NCI-H1694 (cell line): ENCODE results near the gene RSPH1.

ENCODE experiments used
- DNase-seq: peaks from one replicate; lab custom pipeline; 2025; lab: John Stamatoyannopoulos, UW

Gene RSPH1

DNA sequence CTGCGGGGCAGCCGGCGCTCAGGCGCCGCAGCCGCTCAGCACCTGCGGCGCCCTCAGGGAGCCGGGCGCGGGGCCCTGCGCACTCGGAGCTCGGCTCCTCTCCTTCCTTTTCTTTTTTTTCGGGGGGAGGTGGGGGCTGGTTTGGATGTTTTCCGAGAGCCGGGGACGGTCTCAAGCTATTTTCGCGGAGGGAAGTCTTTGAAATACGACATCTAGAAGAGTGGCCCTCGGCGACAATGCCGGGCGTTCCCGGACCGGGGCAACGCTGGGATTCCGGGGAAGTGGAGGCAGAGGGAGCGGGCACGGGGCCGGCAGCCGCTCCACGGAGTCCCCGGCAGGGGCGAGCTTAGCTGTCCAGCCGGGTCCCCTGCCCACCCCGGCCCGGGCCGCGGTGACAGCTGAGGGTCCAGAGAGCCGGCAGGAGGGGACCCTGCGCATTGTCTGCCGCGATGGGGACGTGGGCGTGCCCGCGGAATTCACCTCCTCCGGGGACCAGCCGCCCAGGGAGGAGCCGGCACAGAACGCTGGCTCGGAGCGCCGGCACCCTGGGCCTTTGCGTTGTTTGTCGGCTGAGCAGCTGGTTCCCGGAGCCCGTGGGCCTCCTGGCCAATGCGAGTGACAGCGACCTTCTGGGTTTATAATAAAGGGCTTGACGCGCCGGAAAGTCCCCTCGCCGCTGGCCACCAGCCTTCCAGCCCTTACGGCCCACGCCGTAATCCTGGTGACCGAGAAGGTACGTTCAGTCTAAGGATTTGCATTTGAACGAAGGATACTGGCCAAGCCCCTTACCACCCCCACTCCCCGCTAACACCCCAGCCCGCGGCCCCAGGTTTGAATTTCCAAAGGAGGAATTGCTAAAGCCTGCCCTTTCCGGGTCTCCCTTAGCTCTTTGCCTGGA lies 18.2 kb upstream of the RSPH1 start:
- peak; percentile 8 for DNase-seq

- DNase-seq: no peak
Measured at GRCh38 chr21:42513151-42513984, 17.3 kb upstream of the RSPH1 start, which contains the start of gene SLC37A1. SLC37A1 (plus strand) TSS chr21:42513852; CDS start chr21:42518455, 4,603 bp downstream.

DNA sequence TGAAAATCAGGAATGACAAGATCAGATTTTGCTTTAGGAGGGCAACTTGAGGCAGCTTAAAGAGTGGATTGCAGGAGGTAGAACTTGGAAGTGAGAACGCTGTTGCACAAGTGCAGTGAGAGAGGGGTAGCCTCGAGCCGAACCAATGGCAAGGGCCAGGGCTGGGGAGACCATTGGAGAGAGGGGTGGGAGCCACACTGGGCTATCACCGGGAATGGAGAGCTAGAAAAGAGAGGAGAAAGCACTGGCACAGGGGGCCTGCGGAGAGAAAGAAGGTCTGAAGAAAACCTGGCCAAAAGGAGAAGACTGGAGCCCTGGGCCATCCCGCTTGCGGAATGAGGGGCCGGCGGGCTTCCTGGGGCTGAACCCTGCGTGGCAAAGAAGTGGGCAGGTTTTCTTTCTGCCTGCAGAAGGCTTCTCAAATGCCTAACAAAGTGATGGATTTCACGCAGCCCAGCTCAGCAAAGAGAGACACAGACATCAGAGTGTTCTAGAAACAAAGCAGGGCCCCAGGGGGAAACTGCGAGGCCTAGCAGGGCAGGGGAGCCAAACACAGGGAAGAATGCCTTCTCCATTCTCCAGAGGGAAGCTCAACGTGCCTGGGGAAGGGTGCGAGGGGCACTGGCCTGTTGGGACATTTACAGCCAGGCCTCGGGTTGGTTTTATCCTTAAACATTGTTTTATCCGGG lies 16.5 kb upstream of the RSPH1 start:
- DNase-seq: no peak

DNA sequence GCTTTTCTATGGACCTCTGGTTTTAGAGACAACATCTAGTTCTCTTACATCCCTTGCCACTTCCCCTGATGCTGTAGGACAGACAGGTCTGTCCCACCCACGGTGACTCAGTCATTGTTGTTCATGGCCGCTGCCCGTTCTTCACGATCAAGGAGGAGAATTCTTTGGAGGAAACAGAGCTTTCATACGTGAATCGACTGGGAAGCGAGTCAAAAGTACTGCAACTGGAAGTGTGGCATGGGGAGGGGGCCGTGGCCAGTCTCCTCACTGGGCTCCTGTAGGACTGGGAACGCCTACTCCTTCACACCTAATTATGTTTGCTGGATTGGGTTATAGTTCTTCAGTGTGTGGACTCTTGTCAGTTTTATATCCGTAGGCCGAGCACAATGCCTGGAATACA lies 13.2 kb upstream of the RSPH1 start:
- DNase-seq: no peak

DNA sequence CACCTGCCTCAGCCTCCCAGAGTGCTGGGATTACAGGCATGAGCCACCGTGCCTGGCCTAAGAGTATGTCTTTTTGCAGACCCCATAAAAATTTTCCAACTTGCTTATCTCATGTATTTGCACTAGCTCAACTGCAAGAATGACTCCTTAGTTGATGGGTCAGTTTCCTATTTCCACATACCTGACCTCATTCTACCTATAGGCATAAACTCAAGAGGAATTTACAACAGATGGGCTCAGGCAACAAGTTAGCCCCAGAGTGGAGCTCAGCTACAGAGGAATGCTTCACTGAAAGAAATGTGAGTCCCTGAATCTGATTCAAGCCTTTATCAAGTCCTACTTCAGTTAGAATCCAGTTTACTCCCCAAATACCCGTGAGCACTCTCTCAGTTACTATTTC lies 12.3 kb upstream of the RSPH1 start:
- DNase-seq: no peak

GRCh38 chr21:42507418-42507817 lies 11.4 kb upstream of the RSPH1 start:
- no peak for DNase-seq

GRCh38 chr21:42505090-42505726 lies 9.2 kb upstream of the RSPH1 start:
- DNase-seq: no peak

DNA sequence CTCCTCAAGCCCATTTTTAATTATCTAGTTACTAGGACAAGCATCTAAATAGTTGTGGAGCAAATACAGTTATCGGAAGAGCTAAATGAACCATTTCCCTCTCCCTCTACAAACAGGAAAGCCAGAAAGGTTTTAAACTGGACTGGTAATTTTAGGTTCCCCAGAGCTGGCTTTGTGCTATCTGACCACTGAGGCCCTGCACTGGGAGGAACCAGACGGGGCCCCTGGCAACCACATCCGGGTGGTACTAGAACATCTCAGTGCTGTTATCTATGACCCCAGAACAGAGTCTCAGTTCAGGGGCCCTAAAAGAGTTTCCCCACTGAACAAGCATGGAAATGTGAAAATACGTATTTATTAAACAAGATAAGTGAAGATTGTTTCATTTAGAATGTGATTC lies 7.7 kb upstream of the RSPH1 start:
- DNase-seq: no peak

DNA sequence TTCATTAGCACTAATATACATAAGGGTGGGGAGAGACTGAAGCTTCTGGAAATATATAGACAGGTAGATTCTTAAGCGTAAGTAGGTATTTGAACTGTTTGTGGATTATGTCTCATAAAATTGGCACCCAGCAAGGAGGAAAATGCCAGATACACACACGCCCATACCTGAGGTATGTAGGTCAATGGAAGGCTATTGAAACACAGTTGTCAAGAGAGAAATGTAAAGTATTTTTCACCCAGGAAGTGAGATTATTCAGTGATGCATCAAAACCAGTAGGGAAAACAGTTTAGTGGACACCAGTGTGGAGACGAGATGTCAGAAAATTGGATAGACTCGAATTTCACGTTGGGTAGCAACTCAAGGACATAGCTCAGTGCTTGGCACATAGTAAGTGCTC lies 4.7 kb upstream of the RSPH1 start:
- no peak for DNase-seq

- no peak for DNase-seq
Measured at GRCh38 chr21:42500225-42500624, 4.2 kb upstream of the RSPH1 start.

GRCh38 chr21:42499444-42500112 lies 3.6 kb upstream of the RSPH1 start:
- no peak for DNase-seq

DNA sequence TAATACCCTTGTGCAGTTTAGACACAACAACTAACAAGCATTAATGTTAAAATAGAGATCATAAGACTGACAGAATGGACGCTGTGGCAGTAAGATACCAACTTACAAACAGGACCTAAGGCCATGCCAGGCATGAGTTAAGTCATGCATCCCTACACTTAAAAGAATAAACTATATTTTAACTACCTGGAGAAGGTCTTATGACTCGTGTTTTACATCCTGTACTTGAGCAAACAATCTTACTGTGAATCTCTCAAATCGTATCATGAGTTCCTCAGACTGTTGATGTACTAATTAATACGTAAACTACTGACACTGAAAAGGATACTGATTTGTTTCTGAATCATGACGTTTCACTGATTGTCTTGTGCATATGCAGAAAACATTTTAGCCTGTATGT lies 2.0 kb upstream of the RSPH1 start:
- no peak for DNase-seq

DNA sequence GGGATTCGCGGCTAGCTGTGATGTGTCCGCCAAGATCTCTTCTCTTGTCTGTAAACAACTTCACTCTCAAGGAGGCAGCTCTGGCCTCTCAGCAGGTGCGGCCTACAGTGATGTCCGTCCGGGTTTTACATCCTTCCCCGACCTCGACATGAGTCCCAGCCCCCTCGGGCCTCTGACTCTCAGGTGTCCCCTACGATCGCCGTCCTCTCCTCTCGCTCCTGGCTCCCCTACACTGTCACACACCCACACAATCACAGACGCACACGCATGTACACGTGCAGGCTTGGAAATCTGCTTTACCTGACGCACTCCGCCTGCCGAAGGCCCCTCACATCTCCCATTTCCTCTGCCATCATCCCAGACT lies 797 bp upstream of the RSPH1 start:
- DNase-seq: no peak

GRCh38 chr21:42495765-42496119 lies 282 bp downstream of the RSPH1 start:
- no peak for DNase-seq

DNA sequence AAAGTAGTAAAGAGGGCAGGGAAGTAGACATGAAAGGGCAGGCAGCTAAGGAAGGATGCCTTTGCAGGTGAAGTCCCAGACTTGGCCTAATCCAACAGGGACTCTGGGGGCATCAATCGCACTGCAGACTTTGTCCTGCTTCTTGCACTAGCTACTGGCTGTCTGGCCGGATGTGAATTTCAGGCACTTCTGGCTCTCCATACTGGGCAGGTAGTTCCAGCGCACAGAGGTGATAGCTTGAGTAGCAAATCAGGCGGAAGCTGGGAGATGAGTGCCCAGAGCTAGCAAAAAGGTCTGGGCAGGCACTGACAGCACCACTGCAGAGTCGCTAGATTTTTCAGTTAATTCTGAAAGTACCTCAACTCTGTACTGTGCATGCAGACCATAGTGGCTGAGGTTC lies 997 bp downstream of the RSPH1 start:
- no peak for DNase-seq

DNA sequence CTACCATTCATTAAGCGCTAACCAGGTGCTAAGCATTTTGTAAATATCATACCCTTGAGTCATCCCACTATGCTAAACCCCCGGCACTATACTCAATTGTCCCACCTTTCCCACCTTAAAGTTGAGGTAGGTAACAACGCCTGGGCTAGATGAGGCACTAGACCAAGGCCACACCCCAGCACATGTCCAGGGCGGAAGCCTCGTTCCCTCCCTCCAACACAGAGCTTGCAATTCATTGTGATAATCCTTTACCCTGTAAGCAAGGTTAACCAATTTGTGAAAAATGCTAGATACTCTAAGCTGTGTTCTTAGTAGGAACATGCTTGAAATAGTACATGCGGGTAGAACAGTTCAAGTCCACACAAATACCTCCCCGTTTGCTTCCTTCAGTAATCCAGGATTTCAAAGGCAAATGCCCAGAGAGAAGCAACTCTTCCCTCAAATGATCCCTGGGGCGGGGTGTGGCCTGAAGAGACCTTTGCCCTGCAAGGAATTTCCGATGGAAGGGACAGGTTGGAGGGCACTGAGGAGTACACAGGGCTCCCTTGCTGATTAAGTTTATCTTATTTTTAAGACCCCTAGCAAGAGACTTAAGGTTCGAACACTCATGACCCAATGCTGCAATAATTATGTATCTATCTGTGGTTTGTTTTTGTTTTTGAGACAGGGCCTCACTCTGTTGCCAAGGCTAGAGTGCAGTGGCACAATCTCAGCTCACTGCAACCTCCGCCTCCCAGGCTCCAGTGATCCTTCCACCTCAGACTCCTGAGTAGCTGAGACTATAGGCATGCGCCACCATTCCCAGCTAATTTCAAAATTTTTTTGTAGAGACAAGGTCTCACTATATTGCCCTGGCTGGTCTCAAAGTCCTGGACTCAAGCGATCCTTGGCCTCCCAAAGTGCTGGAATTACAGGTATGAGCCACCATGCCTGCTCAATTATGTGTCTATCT lies 2.6 kb downstream of the RSPH1 start:
- no peak for DNase-seq

DNA sequence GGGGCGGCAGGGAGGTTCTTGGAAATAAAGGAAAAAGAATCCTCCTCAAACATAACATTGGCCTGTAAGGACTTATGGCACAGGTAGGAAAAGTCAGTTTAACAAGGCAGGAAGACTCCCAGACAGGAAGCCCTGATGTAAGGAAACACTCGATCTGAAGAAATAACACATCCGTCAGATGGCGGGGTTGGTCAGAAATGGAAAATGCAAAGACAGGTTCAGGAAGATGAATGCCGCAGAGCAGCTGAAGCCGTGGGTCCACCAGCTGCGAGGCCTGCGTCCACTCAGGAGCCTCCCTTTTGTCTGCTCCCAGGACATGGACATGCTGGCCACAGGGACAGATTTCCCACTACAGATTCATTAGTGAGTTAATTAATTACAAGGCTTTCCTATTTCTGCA lies 3.8 kb downstream of the RSPH1 start:
- DNase-seq: no peak

- DNase-seq: no peak
Measured at GRCh38 chr21:42491328-42491727, 4.7 kb downstream of the RSPH1 start.

DNA sequence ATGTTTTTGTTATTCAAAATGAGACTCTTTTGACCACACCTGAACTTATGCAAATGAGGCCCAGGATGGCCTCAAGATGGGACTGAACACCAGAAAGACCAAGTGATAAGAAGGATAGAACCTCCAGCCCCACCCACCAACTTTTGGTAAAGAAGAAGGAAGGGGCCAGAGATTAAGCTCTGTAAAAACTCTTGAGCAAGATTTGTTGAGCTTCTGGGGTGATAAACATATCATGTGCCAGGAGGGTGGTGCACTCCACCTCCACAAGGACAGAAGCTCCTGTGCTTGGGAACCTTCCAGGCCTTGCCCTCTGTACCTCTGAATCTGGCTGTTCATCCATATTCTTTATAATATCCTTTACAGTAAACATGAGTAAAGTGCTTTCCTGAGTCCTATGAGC lies 5.3 kb downstream of the RSPH1 start:
- no peak for DNase-seq

- DNase-seq: no peak
Measured at GRCh38 chr21:42489991-42490390, 6.0 kb downstream of the RSPH1 start.
